Measurements from ENCODE around the gene MAP6.
"Not testable (repeated sequence)": the region's sequence is repeated elsewhere in the genome, so short reads cannot be mapped to it uniquely, and the experiment has no call there.

MAP6 gene

GRCh38 chr11:75589933-75590332 is 78.9 kb downstream of the MAP6 start:
- no peak for DNase-seq

GRCh38 chr11:75589051-75589450 is 79.8 kb downstream of the MAP6 start:
- DNase-seq, result no peak

GRCh38 chr11:75588051-75588481 is 80.8 kb downstream of the MAP6 start:
- DNase-seq, result no peak

GRCh38 chr11:75586395-75586794 is 82.4 kb downstream of the MAP6 start:
- DNase-seq, result no peak

- DNase-seq, result no peak
These were observed 83.6 kb downstream of the MAP6 start for GRCh38 chr11:75585293-75585670.

- not testable (repeated sequence) for DNase-seq
These were observed 84.1 kb downstream of the MAP6 start for GRCh38 chr11:75584659-75585292.

- DNase-seq, result peak; percentile 75
These were observed 84.8 kb downstream of the MAP6 start for GRCh38 chr11:75583718-75584658.

GRCh38 chr11:75582895-75583717 is 85.7 kb downstream of the MAP6 start:
- peak; percentile 82 for DNase-seq

GRCh38 chr11:75582506-75582894 is 86.3 kb downstream of the MAP6 start:
- no peak for DNase-seq

GRCh38 chr11:75579841-75580240 is 89.0 kb downstream of the MAP6 start:
- DNase-seq, result no peak

- peak; percentile 60 for DNase-seq
These were observed 89.9 kb downstream of the MAP6 start for GRCh38 chr11:75578977-75579376.

- DNase-seq, result peak; percentile 40
These were observed 91.6 kb downstream of the MAP6 start for GRCh38 chr11:75577207-75577606.

GRCh38 chr11:75576499-75576918 is 92.3 kb downstream of the MAP6 start:
- DNase-seq, result peak; percentile 73

- no peak for DNase-seq
These were observed 92.8 kb downstream of the MAP6 start for GRCh38 chr11:75576017-75576416.

GRCh38 chr11:75574698-75575602 is 93.9 kb downstream of the MAP6 start:
- no peak for DNase-seq

- DNase-seq, result no peak
These were observed 96.1 kb downstream of the MAP6 start for GRCh38 chr11:75572744-75573143.

- no peak for DNase-seq
These were observed 97.2 kb downstream of the MAP6 start for GRCh38 chr11:75571625-75572024.

- DNase-seq, result no peak
These were observed 98.2 kb downstream of the MAP6 start for GRCh38 chr11:75570559-75571139.

- no peak for DNase-seq
These were observed 100.1 kb downstream of the MAP6 start for GRCh38 chr11:75568616-75569219.

GRCh38 chr11:75567971-75568370 is 100.9 kb downstream of the MAP6 start:
- DNase-seq, result no peak

- DNase-seq, result no peak
These were observed 102.0 kb downstream of the MAP6 start for GRCh38 chr11:75566763-75567279.

Measured in fibroblast of upper back skin (primary cell).